Tibial nerve (tissue), 4 donors: ENCODE results near the gene UQCRQ. TPM values are rescaled to one million over a fixed set of nuclear protein-coding genes. Genes with fewer than 3 reads are reported as not detected.

Source experiments
- DNase-seq, 2 donors: peaks; one replicate each; pipeline ENCODE4 v3.0.0-alpha.2; 2019; ENCODE audit warnings: low spot score in 2 of 2
- H3K27ac ChIP-seq, 4 donors: fragments of 200-600 bp; sonication (generic) in 3 of 4; one replicate each; pipeline ENCODE4 v1.5.1; 2017 to 2019; ENCODE audit warnings: mild to moderate bottlenecking in 1 of 4
- H3K27me3 ChIP-seq, 2 donors: fragments of 200-600 bp; sonication (generic) in 1 of 2; one replicate each; pipeline versions ENCODE4 v1.5.1 to v1.6.0; 2017 to 2019
- H3K36me3 ChIP-seq, 3 donors: fragments of 200-600 bp; sonication (generic); one replicate each; pipeline ENCODE4 v1.5.1; 2018 to 2019
- H3K4me1 ChIP-seq, 4 donors: fragments of 200-600 bp; sonication (generic) in 3 of 4; one replicate each; pipeline ENCODE4 v1.5.1; 2017 to 2019
- H3K4me3 ChIP-seq, 4 donors: fragments of 200-600 bp; sonication (generic) in 3 of 4; one replicate each; pipeline ENCODE4 v1.5.1; 2017 to 2019; ENCODE audit warnings: mild to moderate bottlenecking in 1 of 4, moderate library complexity in 1 of 4
- H3K9me3 ChIP-seq, 4 donors: fragments of 200-600 bp; sonication (generic) in 3 of 4; one replicate each; pipeline ENCODE4 v1.5.1; 2017 to 2019
- CTCF ChIP-seq, 5 experiments: fragments of 200-600 bp in 3 of 5; fragments of 450-650 bp in 2 of 5; sonication (generic) in 3 of 5; IDR thresholded peaks; one replicate each; pipeline ENCODE4 v1.5.1; 2016 to 2019; ENCODE audit warnings: antibody characterized with exemption in 5 of 5, mild to moderate bottlenecking in 3 of 5, moderate library complexity in 2 of 5
- EP300 ChIP-seq, 2 donors: sonication (generic); formaldehyde crosslinking; IDR thresholded peaks; one replicate each; pipeline ENCODE4 v1.6.1; 2017; ENCODE audit warnings: antibody characterized with exemption in 2 of 2, mild to moderate bottlenecking in 1 of 2
- POLR2A ChIP-seq, 2 donors: fragments of 450-650 bp; IDR thresholded peaks; one replicate each; pipeline ENCODE4 v1.6.1; 2017; ENCODE audit warnings: antibody characterized with exemption in 2 of 2, mild to moderate bottlenecking in 2 of 2, moderate library complexity in 2 of 2
- WGBS, 2 donors: methylation state at CpG; one replicate each; pipeline ENCODE4 v1.1.5; 2018; 5-methylcytosine and 5-hydroxymethylcytosine counted together
- total RNA-seq, 4 donors: library from RNA; depleted of rRNA; stranded (reverse); fragments of >200 nt; gene quantifications; one replicate each; pipeline ENCODE4 v1.1.0, GENCODE V29; 2016

UQCRQ gene
- total RNA-seq, 4 donors from 2014 or later: 69.8 to 143 (median 118) TPM

DNA sequence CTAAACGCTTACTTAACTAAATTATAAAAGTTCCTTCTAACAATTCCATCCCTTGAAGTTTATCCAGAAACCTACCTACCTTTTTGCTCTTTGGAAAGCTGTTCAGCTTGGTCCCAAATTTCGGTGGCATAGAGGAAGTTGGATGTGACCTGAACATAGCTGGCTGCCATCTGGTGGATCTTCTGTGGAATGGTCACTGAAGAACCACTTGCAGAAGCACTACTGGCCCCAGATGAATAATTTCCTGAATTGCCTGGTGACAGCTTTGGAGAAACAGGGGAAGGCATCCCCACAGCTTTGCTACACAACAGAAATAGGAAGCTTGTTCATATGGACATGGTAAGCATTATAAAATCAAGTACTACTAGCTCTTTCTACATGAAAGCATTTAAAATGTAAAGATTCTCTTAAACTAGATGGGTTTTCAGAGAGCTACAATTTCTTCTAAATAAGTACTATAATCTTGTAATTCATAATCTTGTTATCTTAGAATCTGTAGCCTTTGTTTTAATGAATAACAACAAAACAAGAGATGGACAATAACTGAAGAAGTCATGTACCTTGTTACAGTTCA is 16.9 kb downstream of the UQCRQ start:
- H3K4me1 ChIP-seq: peaks cover 0 to 11% (median 0%) of the 10 kb centered on the region in 4 donors
- 41 to 44% methylated on average over 2 of the region's 2 CpGs for WGBS, 2 donors
- TF ChIP-seq POLR2A (IDR thresholded peaks at IDR 0.05) (no peak), EP300 (IDR thresholded peaks at IDR 0.05) (no peak), CTCF (IDR thresholded peaks at IDR 0.05) (peak; percentile 49 to 61 (median 52))
- H3K27ac ChIP-seq: no peak overlapping the region
- no peaks in the 10 kb centered on the region for H3K27me3 ChIP-seq
- H3K4me3 ChIP-seq: no peak overlapping the region
- no peaks in the 10 kb centered on the region for H3K9me3 ChIP-seq
- DNase-seq: peak in 1 of 2 donors; percentile 18
- peaks cover 4 to 81% (median 12%) of the 10 kb centered on the region in 3 donors for H3K36me3 ChIP-seq

DNA sequence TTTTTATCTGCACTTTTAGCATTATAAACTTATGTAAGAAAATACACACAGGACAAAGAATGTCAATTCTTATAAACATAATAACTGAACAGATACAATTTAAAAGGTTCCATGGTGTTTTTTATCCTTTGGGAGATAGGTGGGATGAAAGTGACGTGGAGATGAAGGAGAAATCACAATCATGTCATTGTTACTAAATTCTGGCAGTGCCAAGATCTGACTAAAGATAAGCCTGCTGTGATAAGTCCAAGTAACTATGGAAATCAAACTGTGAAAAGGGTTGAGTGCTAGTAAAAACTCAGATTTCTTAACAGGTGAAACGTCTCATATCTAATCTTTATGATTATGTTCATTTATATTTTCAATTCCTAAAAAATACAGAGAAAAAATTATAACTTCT is 18.1 kb downstream of the UQCRQ start:
- 61% methylated on average over 2 of the region's 2 CpGs for WGBS, 2 donors
- Histone ChIP-seq H3K27me3 (no peaks in the 10 kb centered on the region), H3K9me3 (no peaks in the 10 kb centered on the region), H3K4me3 (no peak overlapping the region), H3K4me1 (peaks cover 0 to 11% (median 0%) of the 10 kb centered on the region in 4 donors), H3K36me3 (peaks cover 4 to 87% (median 16%) of the 10 kb centered on the region in 3 donors), H3K27ac (no peak overlapping the region)
- DNase-seq: no peak
- TF ChIP-seq CTCF (IDR thresholded peaks at IDR 0.05) (no peak), POLR2A (IDR thresholded peaks at IDR 0.05) (no peak), EP300 (IDR thresholded peaks at IDR 0.05) (no peak)

GRCh38 chr5:132886064-132886823 is 19.8 kb downstream of the UQCRQ start:
- 92 to 93% methylated on average over 11 of the region's 11 CpGs for WGBS, 2 donors
- peaks cover 3 to 84% (median 13%) of the 10 kb centered on the region in 3 donors for H3K36me3 ChIP-seq
- no peak for DNase-seq
- no peak overlapping the region for H3K4me3 ChIP-seq
- peaks cover 0 to 11% (median 0%) of the 10 kb centered on the region in 4 donors for H3K4me1 ChIP-seq
- H3K9me3 ChIP-seq: no peaks in the 10 kb centered on the region
- H3K27me3 ChIP-seq: no peaks in the 10 kb centered on the region
- TF ChIP-seq EP300 (IDR thresholded peaks at IDR 0.05): no peak
- TF ChIP-seq POLR2A (IDR thresholded peaks at IDR 0.05): no peak
- TF ChIP-seq CTCF (IDR thresholded peaks at IDR 0.05): no peak
- no peak overlapping the region for H3K27ac ChIP-seq

DNA sequence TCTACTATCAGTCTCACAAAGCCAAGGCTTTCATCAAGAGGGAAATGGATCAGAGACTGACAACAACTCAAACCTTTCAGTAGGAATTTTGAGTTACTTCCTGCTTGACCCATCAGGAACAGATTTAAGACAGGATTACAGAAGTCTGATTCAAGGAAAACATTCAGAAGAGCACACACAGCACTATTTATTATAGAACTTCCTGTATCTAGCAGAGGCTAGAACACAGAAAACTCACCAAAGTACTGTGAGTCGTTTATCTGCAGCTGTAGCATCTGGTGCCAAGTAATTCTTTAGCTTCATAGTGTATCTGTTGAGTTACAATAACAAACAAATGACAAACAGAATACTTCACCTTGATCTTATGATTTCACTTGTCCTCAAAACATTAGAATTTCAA is 20.8 kb downstream of the UQCRQ start:
- H3K36me3 ChIP-seq: peaks cover 3 to 84% (median 13%) of the 10 kb centered on the region in 3 donors
- TF ChIP-seq EP300 (IDR thresholded peaks at IDR 0.05) (no peak), CTCF (IDR thresholded peaks at IDR 0.05) (no peak)
- H3K27me3 ChIP-seq: no peaks in the 10 kb centered on the region
- no peak overlapping the region for H3K27ac ChIP-seq
- DNase-seq: no peak
- H3K9me3 ChIP-seq: no peaks in the 10 kb centered on the region
- no peak overlapping the region for H3K4me3 ChIP-seq
- peaks cover 0 to 14% (median 0%) of the 10 kb centered on the region in 4 donors for H3K4me1 ChIP-seq
- WGBS, 2 donors: 10 to 22% methylated on average over 1 of the region's 1 CpG

- no peak overlapping the region for H3K27ac ChIP-seq
- DNase-seq: no peak
- H3K4me3 ChIP-seq: no peak overlapping the region
- peaks cover 0 to 5% (median 0%) of the 10 kb centered on the region in 4 donors for H3K4me1 ChIP-seq
- no peaks in the 10 kb centered on the region for H3K9me3 ChIP-seq
- TF ChIP-seq EP300 (IDR thresholded peaks at IDR 0.05) (no peak), POLR2A (IDR thresholded peaks at IDR 0.05) (no peak), CTCF (IDR thresholded peaks at IDR 0.05) (no peak)
- peaks cover 3 to 86% (median 23%) of the 10 kb centered on the region in 3 donors for H3K36me3 ChIP-seq
- no peaks in the 10 kb centered on the region for H3K27me3 ChIP-seq
Observed at GRCh38 chr5:132889501-132889900, 23.1 kb downstream of the UQCRQ start.
